OCI-LY7 (cell line): ENCODE data around the gene UBE2J1. TPM values are rescaled to one million over a fixed set of nuclear protein-coding genes. Genes with fewer than 3 reads are reported as not detected.

Experiments
- BruUV-seq: library from RNA; stranded (reverse); fragments of 400-500 nt; replicated peaks from 2 replicates; lab custom pipeline; 2021; lab: Mats Ljungman, UMichigan
- CTCF ChIA-PET: fragments of 300-600 bp; sonication (Branson Sonifier 250); formaldehyde crosslinking; loops from one replicate; lab custom pipeline; 2022; ENCODE audit warnings: antibody characterized with exemption; ENCODE audit not compliant: unreplicated experiment; lab: Charles Lee
- POLR2A ChIA-PET: fragments of 300-600 bp; sonication (Branson Sonifier 250); formaldehyde crosslinking; loops from one replicate; lab custom pipeline; 2022; ENCODE audit warnings: antibody characterized with exemption; lab: Charles Lee
- DNase-seq: peaks from one replicate; pipeline ENCODE4 v3.0.0-alpha.2; 2015; ENCODE audit warnings: low spot score
- H2AFZ ChIP-seq: fragments of 200-600 bp; sonication (generic), shearing (Covaris generic); 2 replicates; pipeline ENCODE4 v1.6.1; 2014; ENCODE audit warnings: mild to moderate bottlenecking, antibody characterized with exemption, low read length, moderate library complexity
- H3K27ac ChIP-seq: fragments of 200-600 bp; sonication (generic); 2 replicates; pipeline ENCODE4 v1.5.1; 2014; ENCODE audit warnings: mixed run types, low read depth, mild to moderate bottlenecking, moderate library complexity, low read length, inconsistent platforms; ENCODE audit not compliant: poor library complexity, severe bottlenecking
- H3K36me3 ChIP-seq: fragments of 200-600 bp; sonication (generic); 2 replicates; pipeline ENCODE4 v1.6.1; 2014; ENCODE audit warnings: mild to moderate bottlenecking, antibody characterized with exemption, low read length, moderate library complexity, mixed read lengths; ENCODE audit not compliant: insufficient read depth
- H3K4me1 ChIP-seq: fragments of 200-600 bp; sonication (generic); 2 replicates; pipeline ENCODE4 v1.5.1; 2014; ENCODE audit warnings: mild to moderate bottlenecking, low read length; ENCODE audit not compliant: insufficient read depth, poor library complexity, severe bottlenecking
- H3K4me2 ChIP-seq: fragments of 200-600 bp; sonication (generic); 2 replicates; pipeline ENCODE4 v1.6.1; 2014; ENCODE audit warnings: mild to moderate bottlenecking, low read length
- H3K4me3 ChIP-seq: fragments of 200-600 bp; sonication (generic); 2 replicates; pipeline ENCODE4 v1.5.1; 2014; ENCODE audit warnings: mild to moderate bottlenecking, low read depth, low read length; ENCODE audit not compliant: poor library complexity, severe bottlenecking
- H3K79me2 ChIP-seq: fragments of 200-600 bp; sonication (generic); 2 replicates; pipeline ENCODE4 v1.6.1; 2016; ENCODE audit warnings: low read depth, mild to moderate bottlenecking, low read length, moderate library complexity, mixed read lengths; ENCODE audit not compliant: insufficient read depth
- H3K9me2 ChIP-seq: fragments of 200-600 bp; sonication (generic); 2 replicates; pipeline ENCODE4 v1.6.1; 2016; ENCODE audit warnings: mild to moderate bottlenecking, low read length, mixed read lengths; ENCODE audit not compliant: insufficient read depth
- H3K9me3 ChIP-seq: fragments of 200-600 bp; sonication (generic); 2 replicates; pipeline ENCODE4 v1.6.1; 2014; ENCODE audit warnings: mild to moderate bottlenecking, mixed run types, low read length, mixed read lengths
- H4K20me1 ChIP-seq: fragments of 200-600 bp; sonication (generic); 2 replicates; pipeline ENCODE4 v1.6.1; 2014; ENCODE audit warnings: mild to moderate bottlenecking, antibody characterized with exemption, low read length, moderate library complexity, mixed read lengths; ENCODE audit not compliant: insufficient read depth
- EZH2phosphoT487 ChIP-seq: fragments of 200-600 bp; sonication (generic); IDR thresholded peaks from 2 replicates; pipeline ENCODE4 v1.6.1; 2018; ENCODE audit warnings: low read depth, borderline replicate concordance, mild to moderate bottlenecking, mixed run types, antibody characterized with exemption, low read length, moderate library complexity, mixed read lengths
- intact Hi-C: fragments of 100-400 bp; cut with micrococcal nuclease; formaldehyde crosslinking; loops from one replicate; pipeline ENCODE4 v1.10.0; 2022; ENCODE audit not compliant: unreplicated experiment
- total RNA-seq, 2 experiments: library from RNA; depleted of rRNA in 1 of 2; stranded (reverse); fragments of >200 nt in 1 of 2; shearing (Covaris generic) in 1 of 2; gene quantifications; 2 replicates each; pipeline ENCODE4 v1.2.3, GENCODE V29; 2014 to 2022
- TF ChIP-seq, protein P1 (sequence below): fragments of 200-600 bp; sonication (generic); conservative IDR thresholded peaks from 2 replicates; pipeline ENCODE4 v1.5.1; 2014; ENCODE audit warnings: mild to moderate bottlenecking, antibody characterized with exemption, low read length, moderate library complexity, mixed read lengths

The UBE2J1 gene
- total RNA-seq, 2 experiments from 2014 or later, result 117 to 243 TPM

DNA sequence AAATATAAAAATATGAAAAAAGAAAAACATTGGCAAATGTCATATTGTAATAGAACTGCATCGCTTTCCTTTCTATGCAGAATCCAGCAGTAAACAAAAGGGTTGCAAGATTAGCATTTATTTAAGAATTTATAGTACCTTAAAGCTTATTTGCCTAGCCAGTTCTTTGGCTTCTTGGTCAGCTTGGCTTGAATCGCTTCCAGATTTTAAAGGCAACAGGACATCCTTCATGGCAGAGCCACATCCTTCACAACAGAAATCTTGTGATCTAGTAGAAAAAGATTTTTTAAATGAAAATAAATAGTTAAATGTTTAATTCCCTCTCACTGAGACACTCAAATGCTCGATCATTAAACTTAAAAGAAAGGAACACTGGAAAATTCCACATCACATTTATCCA lies 17.4 kb downstream of the UBE2J1 start:
- Histone ChIP-seq H2AFZ (no peak overlapping the region), H3K79me2 (peaks cover 60% of the 10 kb centered on the region; the same call in 1 of the 2 replicates), H3K9me2 (no peaks in the 10 kb centered on the region), H4K20me1 (0 out of 2 replicates have a peak, but pooled peaks cover 6% of the 10 kb centered on the region), H3K4me3 (no peak overlapping the region), H3K36me3 (peaks cover 90% of the 10 kb centered on the region), H3K4me2 (no peak overlapping the region), H3K4me1 (peaks cover 5% of the 10 kb centered on the region), H3K9me3 (no peaks in the 10 kb centered on the region), H3K27ac (no peak overlapping the region)
- BruUV-seq, result no TSS peak
- no peak for DNase-seq
- CTCF ChIA-PET, result no interaction called here
- POLR2A ChIA-PET, result interaction anchor here (1.8 kb wide), 1 partner anchor 14 kb away, joined by 9 read pairs; no protein-coding TSS in a partner anchor
- intact Hi-C loops, result no loop called here
- TF ChIP-seq, protein P1, sequence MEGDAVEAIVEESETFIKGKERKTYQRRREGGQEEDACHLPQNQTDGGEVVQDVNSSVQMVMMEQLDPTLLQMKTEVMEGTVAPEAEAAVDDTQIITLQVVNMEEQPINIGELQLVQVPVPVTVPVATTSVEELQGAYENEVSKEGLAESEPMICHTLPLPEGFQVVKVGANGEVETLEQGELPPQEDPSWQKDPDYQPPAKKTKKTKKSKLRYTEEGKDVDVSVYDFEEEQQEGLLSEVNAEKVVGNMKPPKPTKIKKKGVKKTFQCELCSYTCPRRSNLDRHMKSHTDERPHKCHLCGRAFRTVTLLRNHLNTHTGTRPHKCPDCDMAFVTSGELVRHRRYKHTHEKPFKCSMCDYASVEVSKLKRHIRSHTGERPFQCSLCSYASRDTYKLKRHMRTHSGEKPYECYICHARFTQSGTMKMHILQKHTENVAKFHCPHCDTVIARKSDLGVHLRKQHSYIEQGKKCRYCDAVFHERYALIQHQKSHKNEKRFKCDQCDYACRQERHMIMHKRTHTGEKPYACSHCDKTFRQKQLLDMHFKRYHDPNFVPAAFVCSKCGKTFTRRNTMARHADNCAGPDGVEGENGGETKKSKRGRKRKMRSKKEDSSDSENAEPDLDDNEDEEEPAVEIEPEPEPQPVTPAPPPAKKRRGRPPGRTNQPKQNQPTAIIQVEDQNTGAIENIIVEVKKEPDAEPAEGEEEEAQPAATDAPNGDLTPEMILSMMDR, result no peak
- TF ChIP-seq EZH2phosphoT487, result no peak

DNA sequence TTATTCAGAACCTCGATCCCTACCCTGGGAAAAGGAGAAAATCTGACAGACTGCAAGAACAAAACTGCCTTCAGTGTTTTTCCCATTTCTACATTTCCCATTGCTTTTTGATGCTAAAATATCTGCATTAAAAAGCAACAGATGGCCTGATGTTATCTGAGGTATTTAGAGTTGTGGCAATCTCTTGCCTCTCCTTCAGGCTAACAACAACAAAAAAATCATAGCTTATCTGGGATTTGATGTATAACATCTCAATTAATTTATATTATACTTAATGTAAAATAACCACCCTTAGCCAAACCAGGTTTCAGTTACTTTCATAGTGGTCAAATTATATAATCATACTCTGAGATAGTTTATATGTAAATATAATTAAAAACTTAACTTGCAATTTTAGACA lies 21.6 kb downstream of the UBE2J1 start:
- TF ChIP-seq, protein P1, result no peak
- no peak for TF ChIP-seq EZH2phosphoT487
- 0 out of 2 replicates have a peak, but pooled peaks cover 6% of the 10 kb centered on the region for H4K20me1 ChIP-seq
- no peaks in the 10 kb centered on the region for H3K9me2 ChIP-seq
- CTCF ChIA-PET, result no interaction called here
- no peak overlapping the region for H3K4me2 ChIP-seq
- peaks cover 31% of the 10 kb centered on the region; the same call in 1 of the 2 replicates for H3K79me2 ChIP-seq
- H3K36me3 ChIP-seq, result peaks cover 95% of the 10 kb centered on the region
- H3K27ac ChIP-seq, result no peak overlapping the region
- no peak overlapping the region for H3K4me3 ChIP-seq
- no peak overlapping the region for H2AFZ ChIP-seq
- H3K9me3 ChIP-seq, result no peaks in the 10 kb centered on the region
- no peaks in the 10 kb centered on the region for H3K4me1 ChIP-seq
- intact Hi-C loops, result no loop called here
- no TSS peak for BruUV-seq
- POLR2A ChIA-PET, result interaction anchor here (0.8 to 1.2 kb wide), 2 partner anchors 18 to 20 kb away, joined by 3 to 4 read pairs; no protein-coding TSS in a partner anchor
- DNase-seq, result no peak

DNA sequence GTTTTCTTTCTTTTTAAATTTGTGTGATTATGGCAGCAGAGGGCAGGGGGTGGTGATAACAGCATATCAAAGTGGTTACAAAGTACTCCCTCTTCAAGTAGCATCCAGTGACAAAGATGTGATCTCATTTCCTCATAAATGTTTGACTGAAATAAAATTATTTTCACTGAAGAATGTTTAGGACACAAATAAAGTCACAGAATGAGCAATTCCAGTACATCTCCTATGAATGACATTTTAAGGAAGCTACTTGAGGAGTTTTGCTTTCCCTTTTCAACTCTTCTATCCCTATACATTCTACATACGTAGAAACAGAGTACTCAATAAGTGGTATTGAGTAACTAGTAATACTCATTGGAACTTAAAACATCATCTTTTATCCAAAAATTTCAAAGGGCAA lies 23.5 kb downstream of the UBE2J1 start:
- Histone ChIP-seq H2AFZ (no peak overlapping the region), H3K27ac (no peak overlapping the region), H3K9me2 (no peaks in the 10 kb centered on the region), H4K20me1 (0 out of 2 replicates have a peak, but pooled peaks cover 6% of the 10 kb centered on the region), H3K9me3 (no peaks in the 10 kb centered on the region), H3K4me2 (no peak overlapping the region), H3K4me1 (peaks cover 4% of the 10 kb centered on the region), H3K4me3 (no peak overlapping the region), H3K79me2 (peaks cover 18% of the 10 kb centered on the region; the same call in 1 of the 2 replicates), H3K36me3 (peaks cover 99% of the 10 kb centered on the region)
- no peak for DNase-seq
- no TSS peak for BruUV-seq
- ChIA-PET POLR2A (interaction anchor here (0.5 to 1.4 kb wide), 3 partner anchors 11 to 35 kb away, joined by 3 to 4 read pairs (median 3); no protein-coding TSS in a partner anchor), CTCF (no interaction called here)
- TF ChIP-seq EZH2phosphoT487, result no peak
- TF ChIP-seq, protein P1, result no peak
- intact Hi-C loops, result no loop called here
